ENCODE measurements around the gene MRPS23.

GRCh38 chr17:57880086-57880456 lies 30.2 kb upstream of the MRPS23 start:
- TF ChIP-seq CHD1 (IDR thresholded peaks at IDR 0.05; ENCODE audit: low read depth, low read length) (no peak), EGR1 (IDR thresholded peaks at IDR 0.05; ENCODE audit: borderline replicate concordance, low read depth, low read length) (no peak), YY1 (IDR thresholded peaks at IDR 0.05; ENCODE audit: low read depth, low read length) (no peak), CREB1 (IDR thresholded peaks at IDR 0.05) (no peak), EZH2 (IDR thresholded peaks at IDR 0.05; ENCODE audit: low read depth, low read length, severe bottlenecking) (no peak), MAX (IDR thresholded peaks at IDR 0.05) (no peak), CTCF (IDR thresholded peaks at IDR 0.05; ENCODE audit: control extremely low read depth in 1 of 3, insufficient read depth in 1 of 3, low read depth in 1 of 3, low read length in 3 of 3) (no peak), POLR2A (IDR thresholded peaks at IDR 0.05; ENCODE audit: control extremely low read depth in 1 of 2, low read depth in 2 of 2, low read length in 2 of 2) (no peak), RAD21 (IDR thresholded peaks at IDR 0.05 in 1 of 2, conservative IDR thresholded peaks at IDR 0.05 in 1 of 2; ENCODE audit: low read depth in 2 of 2, low read length in 2 of 2) (no peak), POLR2AphosphoS5 (IDR thresholded peaks at IDR 0.05; ENCODE audit: low read depth, low read length) (no peak), ATF3 (IDR thresholded peaks at IDR 0.05; ENCODE audit: insufficient read depth, low read depth, low read length) (no peak)
